Bronchial epithelial cell (primary cell): ENCODE measurements around the gene AATK. TPM values are rescaled to one million over a fixed set of nuclear protein-coding genes. Genes with fewer than 3 reads are reported as not detected.

Experiments used
- DNase-seq: peaks from one replicate; pipeline ENCODE4 v3.0.0-alpha.2; 2010; ENCODE audit warnings: low read depth
- FAIRE-seq: peaks from 2 replicates; lab custom pipeline; 2011; peaks lifted over from hg19 to GRCh38; lab: Jason Lieb, UNC
- H3K27me3 ChIP-seq: 2 replicates; pipeline ENCODE4 v1.5.1; 2011; ENCODE audit warnings: low read length; ENCODE audit not compliant: control insufficient read depth, insufficient read depth
- H3K36me3 ChIP-seq: 2 replicates; pipeline ENCODE4 v1.5.1; 2011; ENCODE audit warnings: low read length; ENCODE audit not compliant: control insufficient read depth, insufficient read depth
- H3K4me3 ChIP-seq: 2 replicates; pipeline ENCODE4 v1.5.1; 2011; ENCODE audit warnings: mild to moderate bottlenecking, low read depth, low read length, control low read depth
- total RNA-seq: library from RNA; depleted of rRNA; stranded (reverse); fragments of >200 nt; gene quantifications from 2 replicates; pipeline ENCODE4 v1.2.1, GENCODE V29; 2014
- TF ChIP-seq, protein P1 (sequence below): IDR thresholded peaks from 2 replicates; pipeline ENCODE4 v1.5.1; 2011; ENCODE audit warnings: mild to moderate bottlenecking, moderate library complexity, low read length, control low read depth, inconsistent platforms; ENCODE audit not compliant: insufficient read depth, severe bottlenecking

AATK gene
- total RNA-seq, 1 donor from 2014 or later = 0.79 TPM

DNA sequence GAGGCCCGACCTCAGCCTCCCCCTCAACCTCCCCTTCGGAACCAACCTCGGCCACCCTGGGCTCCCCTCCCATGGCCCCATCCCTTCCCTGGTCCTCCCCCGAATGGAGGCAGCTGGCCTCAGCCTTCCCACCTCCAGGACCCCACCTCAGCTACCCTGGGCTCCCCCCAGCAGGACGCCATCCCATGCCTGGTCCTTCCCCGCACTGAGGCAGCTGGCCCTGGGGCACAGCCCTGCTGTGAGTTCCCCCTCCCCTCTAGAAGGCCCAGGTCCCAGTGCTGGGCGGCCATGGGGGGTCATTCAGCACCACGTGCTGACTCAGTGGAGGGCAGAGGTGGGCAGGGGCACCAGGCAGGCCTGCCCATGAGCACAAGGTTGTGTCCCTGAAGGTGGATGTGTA lies 29.7 kb downstream of the AATK start:
- TF ChIP-seq, protein P1, sequence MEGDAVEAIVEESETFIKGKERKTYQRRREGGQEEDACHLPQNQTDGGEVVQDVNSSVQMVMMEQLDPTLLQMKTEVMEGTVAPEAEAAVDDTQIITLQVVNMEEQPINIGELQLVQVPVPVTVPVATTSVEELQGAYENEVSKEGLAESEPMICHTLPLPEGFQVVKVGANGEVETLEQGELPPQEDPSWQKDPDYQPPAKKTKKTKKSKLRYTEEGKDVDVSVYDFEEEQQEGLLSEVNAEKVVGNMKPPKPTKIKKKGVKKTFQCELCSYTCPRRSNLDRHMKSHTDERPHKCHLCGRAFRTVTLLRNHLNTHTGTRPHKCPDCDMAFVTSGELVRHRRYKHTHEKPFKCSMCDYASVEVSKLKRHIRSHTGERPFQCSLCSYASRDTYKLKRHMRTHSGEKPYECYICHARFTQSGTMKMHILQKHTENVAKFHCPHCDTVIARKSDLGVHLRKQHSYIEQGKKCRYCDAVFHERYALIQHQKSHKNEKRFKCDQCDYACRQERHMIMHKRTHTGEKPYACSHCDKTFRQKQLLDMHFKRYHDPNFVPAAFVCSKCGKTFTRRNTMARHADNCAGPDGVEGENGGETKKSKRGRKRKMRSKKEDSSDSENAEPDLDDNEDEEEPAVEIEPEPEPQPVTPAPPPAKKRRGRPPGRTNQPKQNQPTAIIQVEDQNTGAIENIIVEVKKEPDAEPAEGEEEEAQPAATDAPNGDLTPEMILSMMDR = no peak
- Histone ChIP-seq H3K27me3 (no peaks in the 10 kb centered on the region), H3K36me3 (no peaks in the 10 kb centered on the region), H3K4me3 (no peak overlapping the region)
- DNase-seq (no peak), FAIRE-seq (no peak)

DNA sequence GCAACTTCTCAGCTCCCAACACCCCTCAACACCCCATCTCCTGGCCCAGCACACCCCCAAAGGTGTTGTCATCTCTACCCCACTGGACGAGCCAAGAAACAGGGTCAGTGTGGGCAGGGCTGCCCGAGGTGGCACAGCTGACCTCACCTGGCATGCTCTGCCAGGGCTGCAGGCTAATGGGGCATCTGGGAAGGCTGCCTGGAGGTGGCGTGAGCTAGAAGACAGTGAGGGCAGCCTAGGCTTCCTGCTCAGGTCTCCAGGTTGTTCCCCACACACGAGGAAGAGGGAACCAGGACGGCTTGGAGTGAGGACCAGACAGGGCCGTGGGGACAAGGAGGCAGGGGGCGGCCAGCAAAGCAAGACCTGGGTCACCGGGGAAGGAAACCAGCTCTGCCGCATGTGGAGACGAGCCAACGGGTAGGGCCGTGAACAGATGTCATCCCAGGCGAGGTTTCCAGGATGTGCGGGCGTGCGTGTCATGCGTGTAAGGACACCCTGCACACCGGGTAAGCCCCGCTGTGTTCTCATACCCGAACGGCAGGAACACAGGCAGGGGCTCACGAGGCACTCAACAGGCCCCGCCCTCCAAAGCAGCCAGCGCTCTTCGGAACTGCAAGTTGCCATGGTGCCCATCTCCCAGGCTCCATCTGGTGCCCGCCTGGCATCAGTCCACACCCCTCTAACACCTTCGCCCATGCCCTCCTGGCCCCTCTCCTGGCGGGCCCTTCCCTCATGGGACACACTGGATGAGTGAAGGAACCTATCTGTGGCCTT lies 30.3 kb downstream of the AATK start:
- Histone ChIP-seq H3K4me3 (no peak overlapping the region), H3K36me3 (no peaks in the 10 kb centered on the region), H3K27me3 (no peaks in the 10 kb centered on the region)
- TF ChIP-seq, protein P1 = no peak
- FAIRE-seq (no peak), DNase-seq (no peak)

DNA sequence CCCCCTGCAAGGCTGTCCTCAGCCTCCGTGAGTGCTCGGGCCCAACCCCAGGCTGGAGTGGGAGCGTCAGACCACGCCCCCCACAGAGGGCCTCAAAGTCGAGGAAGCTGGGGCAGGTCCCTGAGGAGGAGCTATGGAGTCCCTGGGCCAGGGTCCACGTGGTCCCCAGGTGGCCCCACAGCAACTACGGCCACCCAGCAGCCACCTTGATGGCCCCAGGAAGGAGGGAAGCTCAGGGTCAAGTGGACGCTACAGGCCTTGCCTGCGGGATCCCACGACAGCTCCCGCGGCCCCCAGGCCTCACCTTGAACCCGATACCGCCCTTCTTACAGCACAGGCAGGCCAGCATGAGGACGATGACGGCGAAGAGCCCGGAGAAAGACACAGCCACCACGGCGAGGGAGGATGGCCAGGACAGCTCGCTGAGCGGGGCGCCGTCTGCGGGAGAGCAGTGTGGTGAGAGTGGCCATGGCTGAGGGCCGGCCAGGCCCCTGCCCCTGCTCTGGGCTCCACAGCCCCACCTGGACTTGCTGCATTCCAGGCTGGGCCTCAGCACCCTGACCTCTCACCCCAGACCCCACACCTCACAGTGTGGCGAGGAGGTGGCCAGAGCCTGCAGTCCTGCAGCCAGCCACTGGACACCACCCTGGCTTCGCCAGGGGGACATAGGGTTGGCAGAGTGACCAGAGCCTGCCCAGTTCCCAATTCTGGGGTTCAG lies 31.8 kb downstream of the AATK start:
- TF ChIP-seq, protein P1 = no peak
- FAIRE-seq = no peak
- no peak overlapping the region for H3K4me3 ChIP-seq
- H3K27me3 ChIP-seq = no peaks in the 10 kb centered on the region
- H3K36me3 ChIP-seq = no peaks in the 10 kb centered on the region
- no peak for DNase-seq

- TF ChIP-seq, protein P1 = no peak
- FAIRE-seq = no peak
- DNase-seq = no peak
- Histone ChIP-seq H3K27me3 (peaks cover 1% of the 10 kb centered on the region), H3K36me3 (no peaks in the 10 kb centered on the region), H3K4me3 (no peak overlapping the region)
These were observed 33.0 kb downstream of the AATK start for GRCh38 chr17:81132770-81133723.

- peaks cover 1% of the 10 kb centered on the region for H3K27me3 ChIP-seq
- H3K4me3 ChIP-seq = no peak overlapping the region
- FAIRE-seq (no peak), DNase-seq (no peak)
- TF ChIP-seq, protein P1 = no peak
- H3K36me3 ChIP-seq = no peaks in the 10 kb centered on the region
These were observed 33.9 kb downstream of the AATK start for GRCh38 chr17:81132197-81132540.
